Liver (tissue), 9 donors: Measurements from ENCODE around the gene GHITM. TPM values are rescaled to one million over a fixed set of nuclear protein-coding genes. Genes with fewer than 3 reads are reported as not detected.

ENCODE experiments used
- DNase-seq: peaks from one replicate; pipeline ENCODE4 v3.0.0-alpha.2; 2017; ENCODE audit warnings: low spot score
- H3K27ac ChIP-seq, 2 donors: one replicate each; pipeline ENCODE4 v1.7.0; 2013; ENCODE audit warnings: inconsistent platforms in 2 of 2, low read length in 2 of 2, control low read depth in 1 of 2, low read depth in 1 of 2, mild to moderate bottlenecking in 1 of 2
- H3K27me3 ChIP-seq, 4 donors: one replicate each; pipeline versions ENCODE4 v1.6.1 to v1.7.0; 2013; ENCODE audit warnings: low read length in 3 of 4, inconsistent platforms in 1 of 4, mild to moderate bottlenecking in 1 of 4, moderate library complexity in 1 of 4; ENCODE audit not compliant: control insufficient read depth in 4 of 4, insufficient read depth in 4 of 4
- H3K36me3 ChIP-seq, 4 donors: one replicate each; pipeline versions ENCODE4 v1.6.1 to v1.7.0; 2013; ENCODE audit warnings: low read length in 3 of 4, mild to moderate bottlenecking in 3 of 4, low read depth in 1 of 4, moderate library complexity in 1 of 4; ENCODE audit not compliant: control insufficient read depth in 4 of 4, insufficient read depth in 3 of 4
- H3K4me1 ChIP-seq, 4 donors: one replicate each; pipeline versions ENCODE4 v1.6.1 to v1.7.0; 2013; ENCODE audit warnings: low read length in 3 of 4, mild to moderate bottlenecking in 3 of 4, moderate library complexity in 1 of 4; ENCODE audit not compliant: control insufficient read depth in 4 of 4, insufficient read depth in 4 of 4
- H3K4me3 ChIP-seq, 3 donors: one replicate each; pipeline versions ENCODE4 v1.6.1 to v1.7.0; 2013; ENCODE audit warnings: low read length in 3 of 3, control low read depth in 1 of 3, low read depth in 1 of 3, mild to moderate bottlenecking in 1 of 3
- H3K9ac ChIP-seq, 2 donors: one replicate each; pipeline ENCODE4 v1.7.0; 2013; ENCODE audit warnings: low read length in 2 of 2, mild to moderate bottlenecking in 2 of 2, moderate library complexity in 2 of 2, control low read depth in 1 of 2, low read depth in 1 of 2
- H3K9me3 ChIP-seq, 4 donors: one replicate each; pipeline versions ENCODE4 v1.6.1 to v1.7.0; 2013; ENCODE audit warnings: low read length in 3 of 4; ENCODE audit not compliant: control insufficient read depth in 4 of 4
- ATF3 ChIP-seq: IDR thresholded peaks from 2 replicates; pipeline ENCODE4 v1.6.1; 2016; ENCODE audit warnings: antibody characterized with exemption
- CTCF ChIP-seq: fragments of 150-350 bp; IDR thresholded peaks from 2 replicates; pipeline ENCODE4 v1.5.1; 2017; ENCODE audit warnings: improper control_type of control experiment, low read depth, low read length; ENCODE audit not compliant: missing input control
- EGR1 ChIP-seq, 2 donors: IDR thresholded peaks; 2 replicates each; pipeline ENCODE4 v1.6.1; 2016 to 2018; ENCODE audit warnings: antibody characterized with exemption in 2 of 2, low read depth in 2 of 2
- FOXA1 ChIP-seq: IDR thresholded peaks from 2 replicates; pipeline ENCODE4 v1.6.1; 2016; ENCODE audit warnings: antibody characterized with exemption
- FOXA2 ChIP-seq: IDR thresholded peaks from 2 replicates; pipeline ENCODE4 v1.6.1; 2016; ENCODE audit warnings: antibody characterized with exemption
- GABPA ChIP-seq, 2 donors: IDR thresholded peaks in 1 of 2; conservative IDR thresholded peaks in 1 of 2; 2 replicates each; pipeline ENCODE4 v1.6.1; 2016; ENCODE audit warnings: antibody characterized with exemption in 2 of 2, mild to moderate bottlenecking in 1 of 2, moderate library complexity in 1 of 2
- HNF4A ChIP-seq, 2 donors: conservative IDR thresholded peaks; 2 replicates each; pipeline ENCODE4 v1.6.1; 2016; ENCODE audit warnings: antibody characterized with exemption in 2 of 2, mild to moderate bottlenecking in 2 of 2
- HNF4G ChIP-seq: IDR thresholded peaks from 2 replicates; pipeline ENCODE4 v1.6.1; 2016; ENCODE audit warnings: antibody characterized with exemption
- JUND ChIP-seq, 2 donors: IDR thresholded peaks; 2 replicates each; pipeline ENCODE4 v1.6.1; 2016; ENCODE audit warnings: antibody characterized with exemption in 2 of 2
- NR2F2 ChIP-seq: IDR thresholded peaks from 2 replicates; pipeline ENCODE4 v1.6.1; 2016; ENCODE audit warnings: antibody characterized with exemption
- RAD21 ChIP-seq, 2 donors: IDR thresholded peaks; 2 replicates each; pipeline ENCODE4 v1.6.1; 2016; ENCODE audit warnings: antibody characterized with exemption in 2 of 2, mild to moderate bottlenecking in 2 of 2
- REST ChIP-seq: IDR thresholded peaks from 2 replicates; pipeline ENCODE4 v1.6.1; 2016; ENCODE audit warnings: antibody characterized with exemption, mild to moderate bottlenecking
- RXRA ChIP-seq, 2 donors: IDR thresholded peaks; 2 replicates each; pipeline ENCODE4 v1.6.1; 2017 to 2018; ENCODE audit warnings: antibody characterized with exemption in 2 of 2, mild to moderate bottlenecking in 1 of 2
- SP1 ChIP-seq: IDR thresholded peaks from 2 replicates; pipeline ENCODE4 v1.6.1; 2018; ENCODE audit warnings: antibody characterized with exemption, mild to moderate bottlenecking
- TAF1 ChIP-seq: conservative IDR thresholded peaks from 2 replicates; pipeline ENCODE4 v1.6.1; 2016; ENCODE audit warnings: antibody characterized with exemption, mild to moderate bottlenecking
- YY1 ChIP-seq: IDR thresholded peaks from 2 replicates; pipeline ENCODE4 v1.6.1; 2016; ENCODE audit warnings: antibody characterized with exemption, mild to moderate bottlenecking
- WGBS: extraction: QIAGEN DNeasy Blood & Tissue Kit; methylation state at CpG from one replicate; pipeline ENCODE4 v1.1.7; 2013; 5-methylcytosine and 5-hydroxymethylcytosine counted together
- polyA plus RNA-seq, 2 donors: library from polyadenylated mRNA; stranded (reverse) in 1 of 2; unstranded in 1 of 2; fragments of 200-250 nt in 1 of 2; fragments of >200 nt in 1 of 2; fragmentation: Nextera tagmentation in 1 of 2; extraction: Ambion mirVana in 1 of 2; gene quantifications; one replicate each; pipeline versions ENCODE4 v1.2.1 to v1.2.3, GENCODE V29; 2013 to 2015
- total RNA-seq, 2 donors: library from RNA; depleted of rRNA; stranded (reverse); fragments of >200 nt; gene quantifications; one replicate each; pipeline ENCODE4 v1.2.3, GENCODE V29; 2014
- TF ChIP-seq, protein P1 (sequence below): IDR thresholded peaks from 2 replicates; pipeline ENCODE4 v1.6.1; 2016; ENCODE audit warnings: antibody characterized with exemption
- TF ChIP-seq, protein P2 (sequence below): IDR thresholded peaks from 2 replicates; pipeline ENCODE4 v1.6.1; 2016; ENCODE audit warnings: antibody characterized with exemption
- donor health status: healthy.
- donor health status: healthy.
- donor health status: healthy.
- donor health status: healthy.
- donor health status: healthy.

The GHITM gene
- total and polyA plus RNA-seq, 4 donors, result 156 to 252 (median 194) TPM

DNA sequence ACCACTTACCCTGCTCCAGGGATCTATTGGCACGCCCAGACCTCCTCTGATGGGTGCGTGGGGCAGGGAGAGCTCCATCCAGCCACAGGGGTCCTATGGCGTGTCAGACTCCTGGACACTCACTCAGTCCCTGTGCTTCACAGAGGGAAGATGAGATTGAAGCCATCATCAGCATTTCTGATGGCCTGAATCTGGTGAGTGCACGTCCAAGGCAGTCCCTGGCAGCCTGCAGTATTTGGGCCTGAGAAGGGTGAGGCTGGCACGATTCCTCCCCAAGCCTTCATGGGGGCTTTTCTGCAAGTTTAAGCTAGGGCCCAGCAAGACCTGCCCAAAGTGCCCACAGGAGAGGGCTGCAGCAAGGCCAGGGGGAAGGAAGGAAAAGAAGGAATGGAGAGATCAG, 58.3 kb downstream of the GHITM start (continued):
- TF ChIP-seq CTCF, result no peak
- TF ChIP-seq RXRA (IDR thresholded peaks at IDR 0.05), result no peak
- TF ChIP-seq GABPA (IDR thresholded peaks at IDR 0.05 in 1 of 2, conservative IDR thresholded peaks at IDR 0.05 in 1 of 2), result no peak

GRCh38 chr10:84198206-84198915, 59.1 kb downstream of the GHITM start:
- Histone ChIP-seq H3K4me1 (peaks cover 4 to 13% (median 7%) of the 10 kb centered on the region in 4 donors), H3K9me3 (no peaks in the 10 kb centered on the region), H3K36me3 (no peaks in the 10 kb centered on the region), H3K27me3 (peaks cover 0 to 11% (median 7%) of the 10 kb centered on the region in 4 donors), H3K27ac (no peak overlapping the region), H3K4me3 (no peak overlapping the region), H3K9ac (no peak overlapping the region)
- WGBS, result 75% methylated on average over 7 of the region's 7 CpGs
- DNase-seq, result no peak
- no peak for TF ChIP-seq FOXA2
- no peak for TF ChIP-seq JUND (IDR thresholded peaks at IDR 0.05)
- TF ChIP-seq, protein P1, sequence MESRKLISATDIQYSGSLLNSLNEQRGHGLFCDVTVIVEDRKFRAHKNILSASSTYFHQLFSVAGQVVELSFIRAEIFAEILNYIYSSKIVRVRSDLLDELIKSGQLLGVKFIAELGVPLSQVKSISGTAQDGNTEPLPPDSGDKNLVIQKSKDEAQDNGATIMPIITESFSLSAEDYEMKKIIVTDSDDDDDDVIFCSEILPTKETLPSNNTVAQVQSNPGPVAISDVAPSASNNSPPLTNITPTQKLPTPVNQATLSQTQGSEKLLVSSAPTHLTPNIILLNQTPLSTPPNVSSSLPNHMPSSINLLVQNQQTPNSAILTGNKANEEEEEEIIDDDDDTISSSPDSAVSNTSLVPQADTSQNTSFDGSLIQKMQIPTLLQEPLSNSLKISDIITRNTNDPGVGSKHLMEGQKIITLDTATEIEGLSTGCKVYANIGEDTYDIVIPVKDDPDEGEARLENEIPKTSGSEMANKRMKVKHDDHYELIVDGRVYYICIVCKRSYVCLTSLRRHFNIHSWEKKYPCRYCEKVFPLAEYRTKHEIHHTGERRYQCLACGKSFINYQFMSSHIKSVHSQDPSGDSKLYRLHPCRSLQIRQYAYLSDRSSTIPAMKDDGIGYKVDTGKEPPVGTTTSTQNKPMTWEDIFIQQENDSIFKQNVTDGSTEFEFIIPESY, result no peak
- no peak for TF ChIP-seq YY1
- TF ChIP-seq NR2F2, result no peak
- no peak for TF ChIP-seq CTCF
- no peak for TF ChIP-seq EGR1 (IDR thresholded peaks at IDR 0.05; ENCODE audit: low read depth in 2 of 2)
- no peak for TF ChIP-seq RAD21 (IDR thresholded peaks at IDR 0.05)
- no peak for TF ChIP-seq SP1
- TF ChIP-seq HNF4A (conservative IDR thresholded peaks at IDR 0.05), result no peak
- TF ChIP-seq RXRA (IDR thresholded peaks at IDR 0.05), result no peak
- TF ChIP-seq, protein P2, sequence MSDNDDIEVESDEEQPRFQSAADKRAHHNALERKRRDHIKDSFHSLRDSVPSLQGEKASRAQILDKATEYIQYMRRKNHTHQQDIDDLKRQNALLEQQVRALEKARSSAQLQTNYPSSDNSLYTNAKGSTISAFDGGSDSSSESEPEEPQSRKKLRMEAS, result no peak
- TF ChIP-seq REST, result no peak
- TF ChIP-seq TAF1, result no peak
- no peak for TF ChIP-seq HNF4G
- TF ChIP-seq GABPA (IDR thresholded peaks at IDR 0.05 in 1 of 2, conservative IDR thresholded peaks at IDR 0.05 in 1 of 2), result no peak
- no peak for TF ChIP-seq FOXA1
- TF ChIP-seq ATF3, result no peak
